ENCODE measurements around the gene STK32A.

The STK32A gene

DNA sequence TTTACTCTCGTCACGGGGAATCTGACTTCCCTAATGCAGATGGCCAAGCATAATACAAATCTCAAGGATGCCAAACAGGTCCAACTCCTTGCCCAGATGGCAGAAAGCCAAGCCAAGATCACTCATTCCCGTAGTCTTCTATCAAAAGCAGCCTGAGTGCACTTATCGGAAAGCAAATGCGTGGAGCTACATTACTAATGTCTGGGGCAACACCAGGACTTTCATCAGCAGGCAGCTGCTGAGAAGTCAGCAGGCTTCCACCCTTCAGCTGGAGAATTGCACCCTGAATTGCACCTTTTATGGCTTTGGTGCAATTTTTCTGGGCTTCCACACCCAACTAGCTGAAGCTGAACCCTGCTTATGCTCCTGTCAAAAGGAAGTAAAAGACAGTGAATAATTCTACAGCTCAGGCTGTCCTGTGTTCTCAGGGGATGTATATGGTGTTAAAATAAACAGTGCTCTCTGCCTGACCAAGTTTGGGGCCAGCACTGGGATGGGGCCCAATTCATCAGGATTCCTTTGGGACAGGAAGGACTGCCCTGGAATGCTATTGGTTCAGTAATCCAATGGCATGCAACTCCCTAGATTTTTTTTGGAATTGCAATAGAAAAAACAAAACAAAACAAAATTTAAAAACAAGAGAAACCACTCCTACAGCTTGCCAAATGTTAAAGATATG, 182.4 kb downstream of the STK32A start:
- TF ChIP-seq, protein P1, sequence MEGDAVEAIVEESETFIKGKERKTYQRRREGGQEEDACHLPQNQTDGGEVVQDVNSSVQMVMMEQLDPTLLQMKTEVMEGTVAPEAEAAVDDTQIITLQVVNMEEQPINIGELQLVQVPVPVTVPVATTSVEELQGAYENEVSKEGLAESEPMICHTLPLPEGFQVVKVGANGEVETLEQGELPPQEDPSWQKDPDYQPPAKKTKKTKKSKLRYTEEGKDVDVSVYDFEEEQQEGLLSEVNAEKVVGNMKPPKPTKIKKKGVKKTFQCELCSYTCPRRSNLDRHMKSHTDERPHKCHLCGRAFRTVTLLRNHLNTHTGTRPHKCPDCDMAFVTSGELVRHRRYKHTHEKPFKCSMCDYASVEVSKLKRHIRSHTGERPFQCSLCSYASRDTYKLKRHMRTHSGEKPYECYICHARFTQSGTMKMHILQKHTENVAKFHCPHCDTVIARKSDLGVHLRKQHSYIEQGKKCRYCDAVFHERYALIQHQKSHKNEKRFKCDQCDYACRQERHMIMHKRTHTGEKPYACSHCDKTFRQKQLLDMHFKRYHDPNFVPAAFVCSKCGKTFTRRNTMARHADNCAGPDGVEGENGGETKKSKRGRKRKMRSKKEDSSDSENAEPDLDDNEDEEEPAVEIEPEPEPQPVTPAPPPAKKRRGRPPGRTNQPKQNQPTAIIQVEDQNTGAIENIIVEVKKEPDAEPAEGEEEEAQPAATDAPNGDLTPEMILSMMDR (IDR thresholded peaks at IDR 0.05; ENCODE audit: extremely low read depth, insufficient read depth, missing control alignments), result no peak
- in situ Hi-C loops (cut with MboI; ENCODE audit: low pct_unique_long_range_greater_than_20kb, low sequenced_read_pairs, unreplicated experiment), result no loop called here
- no peak for DNase-seq (ENCODE audit: low spot score)

DNA sequence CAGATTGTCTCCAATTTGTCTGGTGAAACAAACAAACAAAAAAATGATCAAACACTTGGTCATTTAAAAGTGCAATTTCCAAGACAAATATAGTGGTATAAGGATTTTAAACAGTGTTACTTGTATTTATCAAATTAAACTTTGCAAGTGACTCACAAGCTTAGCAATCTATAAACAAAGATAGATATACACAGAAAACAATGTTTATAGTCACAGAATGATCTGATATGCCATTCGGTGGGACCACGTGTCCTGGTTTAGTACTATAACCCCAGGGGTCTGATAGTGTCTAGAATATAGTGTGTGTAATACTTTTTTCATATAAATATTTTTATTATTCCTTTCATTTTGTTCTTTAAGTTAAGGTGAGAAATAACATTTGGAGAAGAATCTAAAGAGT, 183.8 kb downstream of the STK32A start:
- DNase-seq (ENCODE audit: low spot score), result no peak
- in situ Hi-C loops (cut with MboI; ENCODE audit: low pct_unique_long_range_greater_than_20kb, low sequenced_read_pairs, unreplicated experiment), result no loop called here
- TF ChIP-seq, protein P1 (IDR thresholded peaks at IDR 0.05; ENCODE audit: extremely low read depth, insufficient read depth, missing control alignments), result no peak

DNA sequence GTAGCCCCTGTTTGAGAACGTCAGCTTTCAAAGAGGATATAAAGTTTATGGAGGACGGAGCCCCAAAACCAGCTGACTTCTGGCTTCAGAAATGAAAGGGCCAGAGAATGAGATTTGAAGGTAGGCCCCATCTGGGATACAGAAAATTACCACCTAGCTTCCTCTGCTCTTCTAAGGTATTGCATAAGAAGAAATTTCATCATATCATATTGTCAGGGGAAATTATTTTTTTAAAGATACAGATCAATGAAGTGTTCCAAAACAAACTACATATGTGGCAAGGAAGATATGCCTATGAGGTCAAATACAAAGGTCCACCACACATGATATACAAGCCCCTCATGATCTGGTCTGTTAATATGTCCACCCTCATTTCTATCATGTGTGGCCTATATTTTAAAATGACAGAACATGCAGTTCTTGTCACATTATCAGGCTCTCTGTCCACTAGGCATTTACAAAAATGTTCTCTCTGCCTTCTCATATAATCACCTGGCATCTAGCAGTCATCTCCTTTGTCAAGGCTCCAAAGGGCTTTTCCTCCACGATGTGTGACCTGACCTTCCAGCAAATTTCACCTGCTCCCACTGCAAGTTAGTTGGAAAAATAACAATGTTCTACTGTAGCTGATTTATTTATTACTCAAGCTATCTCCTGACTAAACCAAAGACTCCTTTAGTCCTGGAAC, 192.0 kb downstream of the STK32A start:
- TF ChIP-seq, protein P1 (IDR thresholded peaks at IDR 0.05; ENCODE audit: extremely low read depth, insufficient read depth, missing control alignments), result no peak
- in situ Hi-C loops (cut with MboI; ENCODE audit: low pct_unique_long_range_greater_than_20kb, low sequenced_read_pairs, unreplicated experiment), result no loop called here
- no peak for DNase-seq (ENCODE audit: low spot score)

DNA sequence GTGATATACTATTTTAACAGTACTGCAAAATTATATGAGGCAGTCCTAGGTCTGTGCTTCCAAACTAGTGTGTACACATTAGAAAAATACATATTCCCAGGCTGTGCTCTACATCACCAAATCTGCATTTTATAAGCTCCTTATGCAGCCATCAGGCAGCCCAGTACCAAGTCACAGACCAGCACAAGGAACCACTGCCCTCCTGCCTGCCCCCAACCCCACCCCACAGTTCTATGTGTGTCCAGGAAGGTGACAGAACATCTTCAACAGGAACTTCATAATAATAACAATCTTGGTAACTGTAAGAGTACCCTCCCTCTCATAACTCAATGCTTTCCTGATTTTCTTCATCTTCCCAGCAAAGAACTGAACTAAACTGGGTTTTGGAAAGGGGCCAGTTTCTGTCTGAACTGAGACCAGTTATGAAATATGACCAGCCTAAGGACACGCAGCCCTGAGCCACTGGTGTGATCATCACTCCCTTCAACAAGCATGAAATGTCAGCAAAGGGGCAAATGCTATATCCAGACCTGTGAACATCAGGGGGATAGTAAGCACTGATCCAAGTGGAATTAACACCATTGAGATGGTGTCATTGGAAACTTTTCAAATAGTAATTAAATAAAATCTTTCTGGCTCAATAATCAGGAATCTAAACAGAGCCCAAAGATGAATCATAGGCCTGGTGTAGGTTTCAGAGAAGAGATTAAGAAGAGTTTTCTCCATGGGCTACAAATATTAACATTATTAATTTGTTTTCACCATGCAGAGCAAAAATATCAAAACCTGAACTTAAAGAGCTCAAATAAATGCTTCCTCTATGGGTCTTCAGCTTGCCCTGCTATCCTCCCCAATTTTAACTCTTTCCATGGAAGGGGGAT, 192.9 kb downstream of the STK32A start:
- DNase-seq (ENCODE audit: low spot score), result no peak
- TF ChIP-seq, protein P1 (IDR thresholded peaks at IDR 0.05; ENCODE audit: extremely low read depth, insufficient read depth, missing control alignments), result no peak
- in situ Hi-C loops (cut with MboI; ENCODE audit: low pct_unique_long_range_greater_than_20kb, low sequenced_read_pairs, unreplicated experiment), result no loop called here

DNA sequence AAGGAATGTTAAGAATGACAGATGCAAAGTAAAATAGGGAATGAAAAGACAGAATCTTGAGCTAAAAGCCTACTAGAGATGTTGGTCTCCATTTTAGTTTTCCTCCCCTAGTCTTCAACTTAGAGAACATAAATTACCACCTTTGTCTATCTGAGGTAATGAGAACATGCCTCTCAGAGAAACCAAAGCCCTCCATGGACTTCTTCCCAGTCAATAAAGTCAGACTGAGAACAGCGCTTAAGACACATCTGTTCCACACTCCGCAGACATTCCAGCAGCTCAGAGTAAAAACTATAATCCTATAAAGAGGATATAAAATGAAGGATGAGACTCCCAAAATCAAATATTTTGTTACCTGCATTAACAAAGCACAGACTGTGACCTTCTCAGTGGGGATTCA, 195.8 kb downstream of the STK32A start:
- in situ Hi-C loops (cut with MboI; ENCODE audit: low pct_unique_long_range_greater_than_20kb, low sequenced_read_pairs, unreplicated experiment), result no loop called here
- no peak for DNase-seq (ENCODE audit: low spot score)
- TF ChIP-seq, protein P1 (IDR thresholded peaks at IDR 0.05; ENCODE audit: extremely low read depth, insufficient read depth, missing control alignments), result no peak

DNA sequence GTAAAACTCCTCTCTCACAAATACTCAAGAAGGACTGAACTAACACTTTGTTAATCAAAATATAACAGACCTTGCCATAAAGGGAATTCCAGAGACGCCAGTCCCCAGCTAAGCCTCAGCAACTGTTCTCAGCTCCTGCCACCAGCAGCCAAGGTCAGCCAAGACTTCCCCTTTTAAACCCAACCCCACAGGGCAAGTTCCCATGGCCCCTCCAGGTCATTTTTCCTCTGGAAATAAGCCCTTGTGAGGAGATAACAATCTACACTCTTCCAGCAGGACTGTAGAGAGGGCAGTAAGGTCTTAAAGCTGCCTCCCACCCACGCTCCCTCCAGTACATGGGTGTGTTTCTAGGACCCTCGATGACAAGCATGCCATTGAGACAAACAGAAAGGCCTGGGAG, 196.8 kb downstream of the STK32A start:
- in situ Hi-C loops (cut with MboI; ENCODE audit: low pct_unique_long_range_greater_than_20kb, low sequenced_read_pairs, unreplicated experiment), result no loop called here
- TF ChIP-seq, protein P1 (IDR thresholded peaks at IDR 0.05; ENCODE audit: extremely low read depth, insufficient read depth, missing control alignments), result no peak
- no peak for DNase-seq (ENCODE audit: low spot score)
